GM12874 (cell line): ENCODE measurements around the gene SRSF7.

ENCODE experiments used
- CTCF ChIP-seq: IDR thresholded peaks from 2 replicates; pipeline ENCODE4 v1.5.1; 2011; ENCODE audit warnings: low read depth, mild to moderate bottlenecking, control low read depth, low read length, moderate library complexity; ENCODE audit not compliant: insufficient read depth

Gene SRSF7

GRCh38 chr2:38734299-38735058 lies 16.7 kb downstream of the SRSF7 start:
- no peak for TF ChIP-seq CTCF

- TF ChIP-seq CTCF = no peak
Observed at GRCh38 chr2:38733300-38733971, 17.7 kb downstream of the SRSF7 start.

GRCh38 chr2:38731684-38732221 lies 19.4 kb downstream of the SRSF7 start:
- no peak for TF ChIP-seq CTCF

- TF ChIP-seq CTCF = no peak
Observed at GRCh38 chr2:38731090-38731489, 20.1 kb downstream of the SRSF7 start.

- TF ChIP-seq CTCF = no peak
Observed at GRCh38 chr2:38728694-38729093, 22.5 kb downstream of the SRSF7 start.

- TF ChIP-seq CTCF = no peak
Observed at GRCh38 chr2:38727661-38728060, 23.5 kb downstream of the SRSF7 start.

- no peak for TF ChIP-seq CTCF
Observed at GRCh38 chr2:38723173-38723572, 28.0 kb downstream of the SRSF7 start.
